GM19025 (cell line): Measurements from ENCODE around the gene ECHDC3.
"Not testable (repeated sequence)": the region's sequence is repeated elsewhere in the genome, so short reads cannot be mapped to it uniquely, and the experiment has no call there.

Source experiments
- ATAC-seq: cut with Tn5 transposase; IDR thresholded peaks from one replicate; pipeline ENCODE4 v1.9.1; 2021; ENCODE audit warnings: mild to moderate bottlenecking, low read depth, moderate library complexity; ENCODE audit not compliant: unreplicated experiment

ECHDC3 gene

GRCh38 chr10:11715815-11716494 lies 26.2 kb upstream of the ECHDC3 start:
- no peak for ATAC-seq

DNA sequence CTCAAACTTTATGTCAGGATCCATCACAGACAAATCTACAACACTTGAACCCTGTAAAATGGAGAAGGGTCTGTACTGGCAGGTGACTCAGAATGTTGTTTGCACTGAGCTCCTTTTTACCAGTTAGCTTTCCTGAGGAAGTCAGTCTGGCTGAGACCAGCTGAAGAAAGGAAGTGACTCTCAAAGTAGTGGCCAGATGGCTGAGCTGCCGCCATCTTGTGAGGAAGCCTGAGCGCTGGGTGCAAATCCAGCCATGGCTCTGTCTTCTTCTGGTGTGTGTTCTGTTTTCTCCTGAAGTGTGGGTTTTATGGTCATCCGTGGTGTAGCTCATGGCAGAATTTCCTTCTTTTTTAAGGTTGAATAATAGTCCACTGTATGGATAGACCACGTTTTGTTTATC lies 25.5 kb upstream of the ECHDC3 start:
- no peak for ATAC-seq

GRCh38 chr10:11719496-11720259 lies 22.5 kb upstream of the ECHDC3 start:
- no peak for ATAC-seq

- ATAC-seq = no peak
Measured at GRCh38 chr10:11720260-11720741, 21.9 kb upstream of the ECHDC3 start.

DNA sequence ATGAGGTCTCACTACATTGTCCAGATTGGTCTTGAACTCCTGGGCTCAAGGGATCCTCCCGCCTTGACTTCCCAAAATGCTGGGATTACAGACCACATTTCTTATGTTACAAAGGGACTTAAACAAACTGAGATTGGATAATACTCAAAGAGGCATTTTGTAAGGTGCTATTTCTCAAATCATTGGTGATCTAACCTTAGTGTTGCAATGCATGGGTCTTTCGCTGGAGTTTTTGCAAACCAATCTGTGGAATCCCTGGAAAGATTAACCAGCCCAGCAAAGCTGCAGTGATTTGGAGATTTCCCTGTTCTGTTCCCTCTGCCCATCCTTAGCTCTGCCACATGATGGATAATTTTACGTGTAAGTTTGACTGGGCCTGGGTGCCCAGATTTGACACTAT lies 20.4 kb upstream of the ECHDC3 start:
- ATAC-seq = no peak

- ATAC-seq = no peak
Measured at GRCh38 chr10:11723359-11723758, 18.8 kb upstream of the ECHDC3 start.

GRCh38 chr10:11724938-11725776 lies 17.0 kb upstream of the ECHDC3 start:
- no peak for ATAC-seq

GRCh38 chr10:11725912-11726311 lies 16.3 kb upstream of the ECHDC3 start:
- ATAC-seq = no peak

GRCh38 chr10:11727563-11727962 lies 14.6 kb upstream of the ECHDC3 start:
- no peak for ATAC-seq

DNA sequence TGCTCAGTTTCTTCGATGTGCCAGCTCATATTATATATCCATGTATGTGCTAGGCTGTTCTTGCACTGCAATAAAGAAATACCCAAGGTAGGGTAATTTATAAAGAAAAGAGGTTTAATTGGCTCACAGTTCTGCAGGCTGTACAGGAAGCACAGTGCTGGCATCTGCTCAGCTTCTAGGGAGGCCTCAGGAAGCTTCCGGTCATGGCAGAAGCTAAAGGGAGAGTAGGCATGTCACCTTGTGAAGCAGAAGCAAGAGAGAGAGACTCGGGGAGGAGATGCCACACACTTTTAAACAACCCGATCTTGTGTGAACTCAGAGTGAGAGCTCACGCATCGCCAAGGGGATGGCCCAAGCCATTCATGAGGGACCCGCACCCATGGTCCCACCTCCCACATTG lies 13.8 kb upstream of the ECHDC3 start:
- no peak for ATAC-seq

- ATAC-seq = no peak
Measured at GRCh38 chr10:11729790-11730315, 12.3 kb upstream of the ECHDC3 start.

- ATAC-seq = no peak
Measured at GRCh38 chr10:11730779-11731178, 11.4 kb upstream of the ECHDC3 start.

DNA sequence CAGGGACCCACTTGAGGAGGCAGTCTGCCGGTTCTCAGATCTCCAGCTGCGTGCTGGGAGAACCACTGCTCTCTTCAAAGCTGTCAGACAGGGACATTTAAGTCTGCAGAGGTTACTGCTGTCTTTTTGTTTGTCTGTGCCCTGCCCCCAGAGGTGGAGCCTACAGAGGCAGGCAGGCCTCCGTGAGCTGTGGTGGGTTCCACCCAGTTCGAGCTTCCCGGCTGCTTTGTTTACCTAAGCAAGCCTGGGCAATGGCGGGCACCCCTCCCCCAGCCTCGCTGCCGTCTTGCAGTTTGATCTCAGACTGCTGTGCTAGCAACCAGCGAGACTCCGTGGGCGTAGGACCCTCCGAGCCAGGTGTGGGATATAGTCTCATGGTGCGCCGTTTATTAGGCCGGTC lies 5.4 kb upstream of the ECHDC3 start:
- not testable (repeated sequence) for ATAC-seq

GRCh38 chr10:11737258-11738032 lies 4.7 kb upstream of the ECHDC3 start:
- ATAC-seq = not testable (repeated sequence)

- ATAC-seq = no peak
Measured at GRCh38 chr10:11740907-11741306, 1.3 kb upstream of the ECHDC3 start.

GRCh38 chr10:11741608-11742007 lies 574 bp upstream of the ECHDC3 start:
- ATAC-seq = no peak

- ATAC-seq = no peak
Measured at GRCh38 chr10:11742779-11743298, 657 bp downstream of the ECHDC3 start.

DNA sequence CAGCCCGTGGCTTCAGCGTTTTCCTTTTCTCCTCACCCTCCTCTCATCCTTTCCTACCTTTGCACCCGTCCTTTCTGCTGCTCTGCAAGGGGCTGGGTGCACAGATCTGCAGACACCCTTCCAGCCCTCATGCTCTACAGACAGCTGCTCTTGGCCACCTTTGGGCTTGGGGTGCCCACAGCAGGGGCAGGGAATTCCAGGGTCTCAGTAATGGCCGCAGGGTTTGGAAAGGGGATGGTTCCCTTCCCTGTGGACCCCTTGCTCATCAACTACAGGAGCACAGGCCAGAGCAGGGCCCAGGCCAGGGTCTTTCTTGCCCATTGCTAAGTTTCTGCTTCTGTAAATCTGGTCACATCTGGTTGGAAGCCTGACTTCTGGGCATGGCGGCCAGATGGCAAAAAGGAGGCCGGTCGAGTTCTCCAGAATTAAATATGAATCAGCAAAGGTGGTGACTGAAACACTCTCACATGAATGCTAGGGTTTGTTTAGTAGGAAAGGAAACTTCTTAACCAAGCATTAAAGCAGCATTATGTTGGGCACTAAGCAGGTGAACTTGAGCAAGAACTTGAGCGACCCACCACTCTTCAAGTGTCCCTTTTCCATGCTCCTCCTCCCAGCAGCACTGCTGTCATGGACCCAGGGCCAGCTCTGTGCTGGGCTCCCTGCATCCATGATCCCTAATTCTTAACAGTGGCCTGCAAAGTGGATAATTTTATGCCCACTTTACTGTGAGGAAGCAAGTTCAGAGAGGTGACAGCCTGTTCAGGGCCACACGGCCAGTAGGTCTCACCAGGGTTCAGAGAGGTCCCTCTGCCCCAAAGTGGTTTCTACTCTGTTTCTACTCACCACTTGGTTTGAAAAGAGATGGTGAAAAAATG lies 1.5 kb downstream of the ECHDC3 start:
- ATAC-seq = no peak

GRCh38 chr10:11745045-11745444 lies 2.9 kb downstream of the ECHDC3 start:
- no peak for ATAC-seq
